Measurements from ENCODE around the gene TRABD. TPM values are rescaled to one million over a fixed set of nuclear protein-coding genes. Genes with fewer than 3 reads are reported as not detected.

Gene TRABD
- polyA plus RNA-seq, 1 donor (not counting 4 experiments of a cell fraction or from before 2014, with no cell fraction given) = 22.7 TPM

- no peak overlapping the region for H3K4me3 ChIP-seq (ENCODE audit: control insufficient read depth in 2 of 3, extremely low read depth in 1 of 3, insufficient read depth in 2 of 3, low read depth in 1 of 3, low read length in 3 of 3)
- no peak for TF ChIP-seq EZH2 (IDR thresholded peaks at IDR 0.05; ENCODE audit: low read length)
- TF ChIP-seq CTCF (optimal IDR thresholded peaks at IDR 0.05 in 1 of 3, IDR thresholded peaks at IDR 0.05 in 1 of 3, conservative IDR thresholded peaks at IDR 0.05 in 1 of 3; ENCODE audit: extremely low read depth in 1 of 3, insufficient read depth in 2 of 3, low read length in 3 of 3) = no peak
- H4K20me1 ChIP-seq (ENCODE audit: control insufficient read depth, extremely low read depth, insufficient read depth, low read length) = no peaks in the 10 kb centered on the region
- H3K9me3 ChIP-seq (ENCODE audit: control insufficient read depth, low read depth, low read length) = no peaks in the 10 kb centered on the region
- peaks cover 27% of the 10 kb centered on the region for H3K79me2 ChIP-seq (ENCODE audit: control insufficient read depth, insufficient read depth, low read length)
- no peak for FAIRE-seq
- H2AFZ ChIP-seq (ENCODE audit: control insufficient read depth, low read length) = no peak overlapping the region
- H3K4me1 ChIP-seq (ENCODE audit: control insufficient read depth, extremely low read depth, insufficient read depth, low read length) = peaks cover 3% of the 10 kb centered on the region
- H3K4me2 ChIP-seq (ENCODE audit: control insufficient read depth, extremely low read depth, insufficient read depth, low read depth, low read length) = no peak overlapping the region
- H3K36me3 ChIP-seq (ENCODE audit: control insufficient read depth in 2 of 2, extremely low read depth in 1 of 2, insufficient read depth in 2 of 2, low read length in 2 of 2) = peaks cover 26 to 46% of the 10 kb centered on the region in 2 experiments
- H3K27me3 ChIP-seq (ENCODE audit: control insufficient read depth, extremely low read depth, insufficient read depth, low read length) = no peaks in the 10 kb centered on the region
- H3K9me1 ChIP-seq (ENCODE audit: control insufficient read depth, extremely low read depth, insufficient read depth, low read length) = no peaks in the 10 kb centered on the region
- no peak for DNase-seq (ENCODE audit: low read depth, low spot score)
- no peak overlapping the region for H3K9ac ChIP-seq (ENCODE audit: control insufficient read depth, extremely low read depth, insufficient read depth, low read length)
- H3K27ac ChIP-seq (ENCODE audit: control insufficient read depth, insufficient read depth, low read length) = no peak overlapping the region
- dilution Hi-C loops (cut with MboI; ENCODE audit: extremely low pct_ligation_motif_present, low sequenced_read_pairs) = no loop called here
Observed at GRCh38 chr22:50216055-50216683, 30.5 kb downstream of the TRABD start.

DNA sequence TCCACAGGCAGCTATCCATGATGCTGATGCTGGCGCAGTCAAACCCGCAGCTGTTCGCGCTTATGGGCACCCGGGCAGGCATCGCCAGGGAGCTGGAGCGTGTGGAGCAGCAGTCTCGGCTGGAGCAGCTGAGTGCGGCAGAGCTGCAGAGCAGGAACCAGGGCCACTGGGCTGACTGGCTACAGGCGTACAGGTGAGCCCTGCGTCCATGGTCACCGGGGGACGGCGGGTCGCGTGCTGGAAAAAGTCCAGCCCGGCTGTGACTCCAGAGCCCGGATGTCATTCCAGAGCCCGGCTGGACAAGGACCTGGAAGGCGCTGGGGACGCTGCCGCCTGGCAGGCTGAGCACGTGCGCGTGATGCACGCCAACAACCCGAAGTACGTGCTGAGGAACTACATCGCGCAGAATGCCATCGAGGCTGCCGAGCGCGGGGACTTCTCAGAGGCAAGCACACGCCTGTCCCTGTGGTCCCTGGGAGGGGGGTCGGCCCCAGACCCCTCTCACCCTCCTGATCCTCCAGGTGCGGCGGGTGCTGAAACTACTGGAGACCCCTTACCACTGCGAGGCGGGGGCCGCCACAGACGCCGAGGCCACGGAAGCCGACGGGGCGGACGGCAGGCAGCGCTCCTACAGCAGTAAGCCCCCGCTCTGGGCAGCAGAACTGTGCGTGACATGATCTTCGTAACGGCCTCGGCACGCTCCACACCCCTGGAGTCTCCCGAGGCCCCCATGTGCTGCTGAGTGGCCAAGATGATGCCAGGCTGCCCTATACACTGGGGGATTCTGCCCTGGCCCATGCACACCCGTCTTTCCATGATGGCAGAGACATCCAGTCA is 31.2 kb downstream of the TRABD start:
- H3K27me3 ChIP-seq (ENCODE audit: control insufficient read depth, extremely low read depth, insufficient read depth, low read length) = no peaks in the 10 kb centered on the region
- H2AFZ ChIP-seq (ENCODE audit: control insufficient read depth, low read length) = no peak overlapping the region
- dilution Hi-C loops (cut with MboI; ENCODE audit: extremely low pct_ligation_motif_present, low sequenced_read_pairs) = no loop called here
- H3K9ac ChIP-seq (ENCODE audit: control insufficient read depth, extremely low read depth, insufficient read depth, low read length) = no peak overlapping the region
- peaks cover 25% of the 10 kb centered on the region for H3K79me2 ChIP-seq (ENCODE audit: control insufficient read depth, insufficient read depth, low read length)
- no peak for FAIRE-seq
- no peaks in the 10 kb centered on the region for H3K9me1 ChIP-seq (ENCODE audit: control insufficient read depth, extremely low read depth, insufficient read depth, low read length)
- DNase-seq (ENCODE audit: low read depth, low spot score) = no peak
- H3K9me3 ChIP-seq (ENCODE audit: control insufficient read depth, low read depth, low read length) = no peaks in the 10 kb centered on the region
- H4K20me1 ChIP-seq (ENCODE audit: control insufficient read depth, extremely low read depth, insufficient read depth, low read length) = no peaks in the 10 kb centered on the region
- TF ChIP-seq EZH2 (IDR thresholded peaks at IDR 0.05; ENCODE audit: low read length) (no peak), CTCF (optimal IDR thresholded peaks at IDR 0.05 in 1 of 3, IDR thresholded peaks at IDR 0.05 in 1 of 3, conservative IDR thresholded peaks at IDR 0.05 in 1 of 3; ENCODE audit: extremely low read depth in 1 of 3, insufficient read depth in 2 of 3, low read length in 3 of 3) (no peak)
- no peak overlapping the region for H3K4me3 ChIP-seq (ENCODE audit: control insufficient read depth in 2 of 3, extremely low read depth in 1 of 3, insufficient read depth in 2 of 3, low read depth in 1 of 3, low read length in 3 of 3)
- peaks cover 28 to 52% of the 10 kb centered on the region in 2 experiments for H3K36me3 ChIP-seq (ENCODE audit: control insufficient read depth in 2 of 2, extremely low read depth in 1 of 2, insufficient read depth in 2 of 2, low read length in 2 of 2)
- H3K27ac ChIP-seq (ENCODE audit: control insufficient read depth, insufficient read depth, low read length) = no peak overlapping the region
- H3K4me2 ChIP-seq (ENCODE audit: control insufficient read depth, extremely low read depth, insufficient read depth, low read depth, low read length) = no peak overlapping the region
- no peaks in the 10 kb centered on the region for H3K4me1 ChIP-seq (ENCODE audit: control insufficient read depth, extremely low read depth, insufficient read depth, low read length)

Data from keratinocyte (primary cell).